Retina (tissue), 1 donor: ENCODE data around the gene MAPRE3.

Experiments
- DNase-seq: peaks from one replicate; pipeline ENCODE4 v3.0.0-alpha.2; 2016

Gene MAPRE3

DNA sequence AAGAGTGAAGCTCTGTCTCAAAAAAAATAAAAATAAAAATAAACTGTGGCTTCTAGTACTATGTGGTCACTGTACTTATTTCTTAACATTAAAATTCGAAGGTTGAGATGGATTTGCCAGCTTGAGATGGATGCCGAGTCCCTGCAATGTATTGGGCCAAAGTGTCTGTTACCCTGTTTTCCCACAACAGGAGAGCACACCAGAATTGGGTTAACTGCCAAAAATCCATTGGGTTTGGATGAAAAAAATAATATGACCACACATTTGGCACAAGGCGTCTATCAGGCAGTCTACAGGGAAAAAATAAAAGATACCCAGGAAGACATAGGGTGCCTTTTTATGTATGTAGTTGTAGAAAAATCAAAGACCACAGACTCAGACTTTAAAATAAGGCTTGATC lies 19.2 kb upstream of the MAPRE3 start:
- DNase-seq, result no peak

DNA sequence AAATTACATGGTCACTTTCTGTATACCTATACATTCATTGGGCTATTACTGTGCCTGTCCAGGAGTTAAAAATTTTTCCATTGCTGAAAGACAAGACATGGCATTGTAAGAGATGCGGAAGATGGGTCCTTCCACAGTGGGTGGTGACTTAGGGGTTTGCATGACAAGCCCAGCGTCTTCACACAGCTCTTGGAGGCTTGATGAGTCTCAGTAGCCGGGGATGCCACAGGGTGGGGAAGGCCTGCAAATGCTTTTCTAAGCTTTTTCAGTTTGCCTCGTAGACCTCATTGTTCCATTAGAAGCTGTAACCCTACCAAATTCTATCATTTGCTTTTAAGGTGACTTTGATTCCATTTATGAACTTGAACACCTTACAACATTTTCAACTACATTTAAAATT lies 18.1 kb upstream of the MAPRE3 start:
- DNase-seq, result no peak

DNA sequence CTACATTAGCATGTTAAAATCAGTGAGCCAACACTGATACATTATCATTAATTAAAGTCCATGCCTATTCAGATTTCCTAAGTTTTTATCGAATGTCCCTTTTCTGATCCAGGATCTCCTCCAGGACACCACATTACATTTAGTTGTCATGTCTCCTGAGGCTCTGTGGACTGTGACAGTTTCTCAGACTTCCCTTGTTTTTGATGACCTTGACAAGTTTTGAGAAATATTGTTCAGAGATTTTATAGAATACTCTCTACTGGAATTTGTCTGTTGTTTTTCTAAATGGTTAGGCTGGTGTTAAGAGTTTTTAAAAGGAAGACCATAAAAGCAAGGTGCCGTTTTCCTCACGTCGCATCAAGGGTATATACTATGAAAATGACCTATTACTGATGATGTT lies 16.3 kb upstream of the MAPRE3 start:
- no peak for DNase-seq

DNA sequence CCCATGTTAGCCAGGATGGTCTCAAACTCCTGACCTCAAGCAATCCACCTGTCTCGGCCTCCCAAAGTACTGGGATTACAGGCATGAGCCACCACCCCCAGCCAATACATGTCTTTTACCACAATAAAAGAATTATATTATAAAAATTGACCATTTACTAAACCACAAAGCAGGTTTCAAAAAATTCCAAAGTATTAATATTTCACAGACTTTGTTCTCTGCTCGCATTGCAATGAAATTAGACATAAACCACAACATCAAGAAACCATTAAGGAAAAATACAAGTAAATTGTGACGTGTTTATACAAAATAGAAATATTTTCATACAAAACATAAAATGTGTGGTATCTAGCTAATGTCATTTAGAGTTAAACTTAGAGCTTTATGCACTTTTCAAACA lies 13.4 kb upstream of the MAPRE3 start:
- DNase-seq, result no peak

DNA sequence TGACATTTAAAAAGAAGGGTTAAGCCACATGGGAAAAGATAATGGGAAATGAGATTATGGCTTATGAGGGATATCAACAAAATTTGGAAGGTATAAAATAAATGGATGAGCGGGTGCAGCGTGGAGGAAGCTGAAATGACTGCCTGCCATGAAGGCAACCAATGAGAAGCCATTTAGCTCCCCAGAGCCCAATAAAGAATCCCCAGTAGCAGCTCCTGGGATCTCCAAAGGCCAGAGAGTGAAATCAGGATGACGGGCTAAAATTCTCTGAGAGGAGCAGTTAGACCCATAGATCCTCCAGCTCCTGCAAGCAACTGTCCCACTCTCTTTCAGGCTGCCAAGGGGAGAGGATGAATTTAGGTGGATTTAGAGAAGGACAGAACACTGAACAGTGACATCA lies 12.9 kb upstream of the MAPRE3 start:
- no peak for DNase-seq

DNA sequence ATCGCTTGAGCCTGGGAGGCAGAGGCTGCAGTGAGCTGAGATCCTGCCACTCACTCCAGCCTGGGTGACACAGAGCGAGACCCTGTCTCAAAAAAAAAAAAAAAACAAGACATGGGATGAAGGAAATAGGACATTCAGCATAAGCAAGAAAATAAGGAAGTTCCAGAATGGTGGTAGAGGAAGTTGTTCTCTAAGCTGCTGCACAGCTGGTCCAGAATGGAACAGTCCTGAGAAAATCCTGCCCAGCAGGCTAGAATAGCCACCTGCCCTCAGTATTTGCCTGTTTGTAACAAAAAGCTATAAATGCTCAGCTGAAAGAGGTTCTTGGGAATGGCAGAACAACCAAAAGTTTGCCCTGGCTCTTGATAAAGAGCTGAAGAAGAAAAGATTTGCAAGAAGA lies 11.1 kb upstream of the MAPRE3 start:
- DNase-seq, result no peak

DNA sequence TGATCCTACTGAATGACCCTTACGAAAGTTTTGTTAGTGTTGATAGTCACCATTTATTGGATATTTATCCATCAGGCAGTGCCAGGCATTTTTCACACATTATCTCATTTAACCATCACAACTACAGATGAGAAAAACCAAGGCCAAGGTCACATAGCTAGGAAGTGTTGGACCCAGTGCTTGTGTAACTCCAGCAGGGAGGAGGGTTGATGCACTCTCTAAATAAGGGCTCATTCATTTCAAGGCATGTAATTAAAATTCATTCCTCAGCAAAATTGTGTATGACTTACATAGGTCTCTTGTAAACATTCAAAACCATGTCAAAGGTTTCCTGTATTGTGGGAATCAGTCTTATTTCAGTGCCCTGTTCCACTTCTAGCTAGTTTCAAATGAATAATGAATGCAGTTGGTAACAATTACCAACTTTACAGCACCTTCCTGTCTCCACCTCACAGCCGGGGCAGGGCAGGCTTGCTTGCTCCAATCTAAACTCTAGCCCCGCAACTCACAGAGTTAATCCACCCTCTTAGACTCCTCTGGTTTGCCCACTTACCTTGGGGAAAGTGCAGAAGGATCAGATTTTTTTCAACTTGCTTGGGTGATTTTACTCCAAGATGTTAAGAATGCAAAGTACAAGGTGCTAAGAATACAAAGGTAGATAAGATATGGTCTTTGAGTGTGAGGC lies 5.8 kb upstream of the MAPRE3 start:
- no peak for DNase-seq

DNA sequence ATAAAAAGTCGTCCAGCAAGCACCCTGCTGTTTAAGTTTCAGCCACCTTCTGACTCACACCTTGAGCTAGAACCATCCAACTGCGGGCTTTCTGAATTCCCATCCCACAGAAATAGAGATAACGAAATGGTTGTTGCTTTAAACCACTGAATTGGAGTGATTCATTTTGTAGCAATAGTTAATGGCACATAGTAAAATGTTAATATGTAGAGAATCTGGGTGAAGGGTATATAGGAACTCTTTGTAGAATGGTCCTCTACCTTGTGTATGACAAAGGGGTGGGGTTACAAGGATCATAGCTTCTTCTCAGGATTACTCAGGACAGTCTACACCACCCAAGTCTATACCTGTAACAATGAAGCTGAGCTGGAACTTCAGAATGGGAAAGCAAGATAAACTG lies 2.4 kb upstream of the MAPRE3 start:
- DNase-seq, result no peak

DNA sequence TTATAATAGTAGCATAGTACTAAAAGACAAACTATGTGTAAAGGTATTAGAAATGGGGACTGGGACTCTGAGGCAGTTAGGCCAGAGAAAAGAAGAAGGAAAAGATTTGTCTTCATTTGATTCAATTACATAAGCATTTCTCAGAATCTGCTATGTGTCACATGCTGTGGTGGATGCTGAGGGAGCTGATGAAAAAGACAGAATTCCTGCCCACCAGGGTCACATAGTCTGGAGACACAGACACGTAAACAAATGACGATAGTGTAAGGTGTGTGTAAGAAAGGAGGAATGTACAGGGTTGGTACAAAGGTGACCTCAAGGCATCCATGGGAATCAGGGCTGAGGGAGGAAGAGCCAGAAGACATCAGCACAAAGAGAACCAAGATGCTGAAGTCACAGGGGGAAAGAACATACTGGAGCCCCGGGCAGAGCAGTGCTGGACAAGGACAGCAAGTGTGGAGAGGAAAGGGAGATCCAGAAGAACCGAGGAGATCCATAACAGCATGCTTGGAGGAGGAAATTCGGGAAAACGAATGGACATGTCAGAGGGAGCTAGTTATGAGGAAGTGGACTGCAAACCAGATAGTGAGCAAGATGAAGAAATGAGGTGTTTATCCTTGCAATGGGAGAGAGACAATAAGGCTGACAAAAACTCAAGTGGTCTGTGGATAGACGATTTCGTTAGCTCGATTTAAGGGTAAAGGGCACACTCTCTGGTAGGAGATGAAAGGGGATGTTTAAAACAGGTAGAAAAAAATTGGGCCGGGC lies 1.2 kb upstream of the MAPRE3 start:
- DNase-seq, result no peak

DNA sequence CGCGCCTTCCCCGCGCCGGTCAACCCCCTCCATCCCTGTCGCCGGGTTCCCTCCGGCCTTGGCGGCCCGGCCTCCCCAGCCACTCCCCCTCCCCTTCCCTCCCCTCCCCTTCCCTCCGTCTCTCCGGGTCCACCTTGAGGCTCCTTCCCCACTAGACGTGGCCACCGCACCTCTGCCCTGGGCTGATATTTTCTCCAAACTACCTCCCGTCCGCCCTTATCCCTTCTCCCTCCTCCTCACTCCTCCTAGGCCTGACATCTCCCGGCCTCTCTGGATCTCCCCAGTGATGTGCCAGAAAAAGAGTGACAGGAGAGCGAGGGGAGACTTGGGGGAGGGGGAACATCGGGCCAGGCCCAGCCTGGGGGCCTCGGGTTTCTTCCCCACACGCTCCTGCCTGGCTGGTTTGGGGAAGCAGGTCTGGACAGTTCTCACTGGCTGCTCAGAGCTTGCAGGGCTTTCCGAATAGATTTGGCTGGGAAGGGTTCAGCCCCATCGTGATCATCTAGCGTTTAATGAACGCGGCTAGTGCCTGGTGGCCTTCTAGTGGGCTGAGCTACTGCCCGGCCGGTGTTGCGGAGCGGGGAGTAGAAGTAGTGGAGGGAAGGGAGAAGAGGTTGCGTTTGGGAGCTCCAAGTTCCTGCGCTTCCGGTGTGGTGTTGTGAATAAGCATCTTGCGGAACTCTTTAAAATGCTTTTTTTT lies 641 bp downstream of the MAPRE3 start:
- DNase-seq, result peak; percentile 78

DNA sequence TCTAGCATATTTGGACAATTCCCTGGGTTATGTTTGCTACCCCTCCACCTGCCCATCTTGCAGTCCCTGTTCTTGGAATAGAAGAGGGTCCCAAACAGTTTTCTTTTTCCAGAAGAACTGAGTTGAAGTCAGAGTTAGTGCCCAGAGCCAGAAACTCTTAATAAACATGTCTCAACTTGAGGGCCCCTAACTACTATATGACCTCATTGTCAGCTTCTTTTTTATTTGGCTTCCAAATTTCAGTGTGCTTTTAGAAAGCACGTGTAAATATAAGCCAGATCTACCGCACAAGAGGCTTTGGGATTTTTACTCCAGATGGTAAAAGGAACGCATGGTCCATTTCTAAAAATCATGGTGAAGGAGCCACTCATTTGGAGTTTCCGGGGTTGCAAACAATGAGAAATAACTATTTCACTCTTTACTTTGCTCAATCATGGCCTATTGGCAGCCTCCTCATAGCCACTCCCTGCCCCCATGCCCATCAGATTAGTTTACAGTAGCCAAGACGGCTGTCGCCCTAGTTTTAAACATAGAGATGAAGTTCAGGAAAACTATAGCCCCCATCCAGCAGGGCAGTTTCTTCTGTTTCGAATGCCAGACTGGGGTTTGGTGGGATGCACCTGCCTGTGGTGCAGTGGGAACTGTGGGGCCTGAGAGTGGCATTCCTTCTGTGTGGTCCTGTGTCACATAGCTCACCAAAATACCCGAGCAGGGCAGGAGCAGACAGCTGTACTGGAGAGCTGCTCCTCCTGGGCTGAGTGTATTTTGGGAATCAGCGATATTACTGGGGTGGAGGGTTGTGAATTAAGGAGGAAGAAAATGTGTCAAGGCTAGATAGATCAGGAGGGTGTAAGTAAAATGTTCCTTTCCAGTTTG lies 1.7 kb downstream of the MAPRE3 start:
- DNase-seq, result no peak

DNA sequence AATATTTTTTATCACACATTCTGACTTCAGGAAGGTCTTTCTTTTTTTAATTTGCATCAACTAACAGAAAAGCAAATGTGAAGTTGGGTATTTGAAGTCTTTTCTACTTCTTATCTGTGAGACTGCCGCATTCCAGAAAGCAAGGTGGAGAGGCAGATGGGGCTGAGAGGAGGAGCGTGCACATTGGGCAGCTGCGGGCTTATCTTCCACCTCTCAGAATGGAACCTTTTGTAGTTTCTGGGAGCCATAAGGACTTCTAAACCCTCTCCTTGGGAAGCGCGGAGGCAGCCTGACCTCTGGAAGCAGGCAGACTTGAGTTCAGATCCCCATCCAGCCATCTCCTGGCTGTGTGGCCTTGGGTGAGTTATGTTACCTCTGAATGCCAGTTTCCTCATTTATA lies 3.9 kb downstream of the MAPRE3 start:
- no peak for DNase-seq

DNA sequence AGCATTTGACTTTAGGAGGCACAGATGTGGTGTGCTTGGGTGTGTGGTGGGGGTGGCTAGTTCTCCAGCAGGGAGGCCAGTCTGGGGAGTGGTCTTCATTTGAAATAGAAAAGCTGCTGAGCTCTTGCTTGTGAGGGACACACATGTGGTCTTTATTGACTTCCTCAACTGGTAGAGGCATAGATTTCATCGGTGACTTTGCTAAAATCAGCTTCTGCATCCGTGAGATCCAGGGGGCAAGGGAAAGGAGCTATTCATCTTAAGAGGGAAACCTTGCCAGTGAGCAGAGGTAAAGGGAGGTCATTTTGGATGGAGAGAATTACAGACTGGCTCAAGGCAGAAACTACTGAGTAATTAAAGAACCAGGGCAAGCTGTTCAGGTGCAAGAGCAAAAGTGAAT lies 4.7 kb downstream of the MAPRE3 start:
- DNase-seq, result no peak

DNA sequence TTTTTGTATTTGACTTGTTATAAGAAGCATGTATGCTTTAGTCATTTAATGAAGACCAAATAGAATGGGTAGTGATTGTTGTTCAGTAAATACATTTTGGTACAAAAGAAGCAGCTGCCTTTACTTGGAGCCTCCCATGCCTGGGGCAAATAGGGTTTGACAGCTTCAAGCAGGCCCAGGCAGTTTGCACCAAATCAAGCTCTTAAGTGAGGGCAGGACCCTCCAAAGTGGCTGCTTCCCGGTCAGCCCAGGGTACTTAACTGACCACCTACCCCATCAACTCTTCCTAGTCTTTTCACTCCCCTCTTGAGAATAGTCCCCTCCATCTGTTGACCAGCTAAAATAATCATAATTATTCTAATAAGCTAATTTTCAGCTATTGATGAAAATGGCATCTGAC lies 5.2 kb downstream of the MAPRE3 start:
- no peak for DNase-seq

DNA sequence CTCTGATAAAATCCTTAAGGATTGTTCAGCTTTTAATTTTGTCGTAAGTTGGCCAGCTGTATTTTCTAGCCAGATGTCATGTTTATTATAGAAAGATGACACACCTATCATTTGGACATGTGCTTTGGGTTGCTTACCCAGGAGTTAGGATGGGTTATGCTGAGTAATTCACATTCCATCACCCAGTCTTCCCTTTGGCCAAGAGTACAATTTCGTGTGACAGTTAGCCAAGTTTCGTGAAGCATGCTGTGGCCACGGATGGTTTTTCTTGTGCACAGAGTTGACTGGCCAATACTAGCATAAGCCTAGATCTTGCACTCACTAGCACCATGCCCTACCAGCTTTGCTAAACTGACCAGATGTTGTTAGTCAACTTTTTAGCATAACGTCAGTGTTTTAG lies 5.8 kb downstream of the MAPRE3 start:
- no peak for DNase-seq

DNA sequence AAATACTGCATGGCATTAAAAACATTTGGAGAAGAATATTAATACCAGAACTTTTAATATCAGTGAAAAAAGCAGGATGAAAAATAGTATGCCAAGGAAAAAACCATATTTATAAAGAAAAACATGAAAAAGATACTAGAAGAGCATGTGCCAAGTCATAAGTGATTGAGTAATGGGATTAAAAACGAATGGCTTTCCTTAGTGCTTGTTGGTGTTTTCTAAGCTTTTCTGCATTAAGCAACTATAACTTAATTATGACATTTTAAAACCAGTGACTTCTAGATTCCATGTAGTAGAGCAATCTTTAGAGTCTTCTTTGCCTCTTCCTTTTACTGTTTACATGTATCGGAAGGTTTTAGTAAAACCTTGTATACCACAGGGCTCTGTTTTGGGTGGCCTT lies 6.6 kb downstream of the MAPRE3 start:
- no peak for DNase-seq

DNA sequence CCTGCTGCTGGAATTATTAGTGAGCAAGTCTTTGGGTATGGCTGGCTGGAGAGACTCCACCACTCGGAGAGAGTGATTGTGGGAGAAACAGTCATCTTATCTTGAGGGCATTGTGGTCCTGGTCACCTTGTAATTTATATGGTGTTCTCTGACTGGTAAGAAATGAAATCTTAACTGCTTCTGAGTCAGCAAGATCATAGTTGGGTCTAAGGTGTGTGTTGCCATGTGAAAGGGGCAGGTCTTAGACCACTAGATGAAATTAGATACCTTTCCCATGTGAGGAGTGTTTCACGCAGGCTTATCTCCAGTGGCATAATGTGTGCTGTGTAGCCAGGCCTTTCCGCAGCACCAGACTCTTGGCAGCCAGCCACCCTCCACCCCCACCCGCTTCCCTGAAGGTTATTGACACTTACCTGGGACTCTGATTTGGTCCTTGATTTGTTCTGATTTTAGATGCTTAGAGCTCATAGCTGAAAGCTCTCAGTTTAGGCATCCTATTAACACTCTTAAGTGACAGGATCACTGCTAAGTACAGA lies 7.7 kb downstream of the MAPRE3 start:
- DNase-seq, result no peak

DNA sequence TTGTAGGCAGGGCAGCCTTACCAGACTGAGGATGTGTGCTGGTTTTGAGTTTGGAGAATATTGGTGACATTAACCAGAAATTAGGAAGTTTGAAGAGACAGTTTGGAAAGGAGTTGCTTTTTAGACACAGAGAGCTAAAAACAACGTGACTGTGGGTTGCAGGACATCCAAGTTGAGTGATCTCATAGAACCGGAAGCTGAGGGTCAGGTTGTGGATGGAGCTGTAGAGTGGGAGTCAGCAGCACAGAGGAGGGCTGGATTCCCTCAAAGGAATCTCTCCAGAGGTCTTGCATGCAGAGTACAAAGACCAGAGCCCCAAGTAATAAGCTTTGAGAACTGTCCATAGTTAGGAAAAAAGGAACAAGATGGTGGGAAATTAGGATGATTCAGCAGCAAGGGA lies 9.3 kb downstream of the MAPRE3 start:
- no peak for DNase-seq

DNA sequence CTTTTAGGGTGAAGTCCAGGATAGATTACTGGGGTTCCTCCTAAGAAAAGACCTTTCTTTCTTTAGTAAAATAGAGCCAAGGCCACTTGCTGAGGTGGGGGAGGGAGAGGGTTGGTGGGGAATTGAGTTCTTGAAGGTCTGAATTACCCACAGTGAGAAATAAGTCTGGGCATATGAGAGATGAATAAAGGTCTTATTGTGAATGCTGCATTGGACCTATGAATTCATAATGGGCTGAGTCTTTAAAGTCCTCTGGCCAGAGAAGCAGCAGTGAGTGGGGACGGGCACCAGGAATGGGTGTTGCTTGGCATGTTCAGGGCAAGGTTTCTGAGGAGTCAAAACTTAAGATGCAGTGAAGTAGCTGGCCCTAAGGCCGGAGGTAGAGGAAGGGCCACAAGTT lies 10.5 kb downstream of the MAPRE3 start:
- DNase-seq, result no peak

DNA sequence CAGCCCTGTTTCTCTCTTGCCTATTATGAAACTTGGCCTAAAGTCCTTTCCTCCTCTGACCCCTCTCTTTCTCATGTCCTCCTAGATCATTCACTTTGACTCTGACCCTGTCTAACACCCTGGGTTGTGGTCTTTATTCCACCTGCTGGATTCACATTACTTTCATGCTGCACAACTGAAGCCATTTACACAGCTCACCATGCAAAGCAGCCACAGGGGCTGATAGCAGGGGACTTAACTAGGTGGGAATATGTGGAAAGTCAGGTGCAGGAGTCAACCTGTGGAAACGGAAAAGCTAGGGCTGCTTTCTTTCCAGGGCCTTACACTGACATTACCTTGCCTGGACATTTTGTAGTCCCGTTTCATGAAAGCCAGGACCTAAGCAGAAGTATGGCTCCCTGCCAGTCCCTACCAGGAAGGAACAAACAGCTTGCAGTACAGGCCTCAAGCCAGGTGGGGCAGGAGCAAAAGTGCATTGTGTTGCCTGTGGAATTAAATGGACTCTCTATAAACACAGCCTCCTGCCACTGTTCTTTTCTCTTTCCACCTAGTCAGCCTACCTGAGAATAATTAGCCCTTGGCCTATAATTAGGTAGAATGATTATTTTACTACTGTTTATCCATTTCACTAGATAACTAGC lies 11.8 kb downstream of the MAPRE3 start:
- DNase-seq, result no peak

DNA sequence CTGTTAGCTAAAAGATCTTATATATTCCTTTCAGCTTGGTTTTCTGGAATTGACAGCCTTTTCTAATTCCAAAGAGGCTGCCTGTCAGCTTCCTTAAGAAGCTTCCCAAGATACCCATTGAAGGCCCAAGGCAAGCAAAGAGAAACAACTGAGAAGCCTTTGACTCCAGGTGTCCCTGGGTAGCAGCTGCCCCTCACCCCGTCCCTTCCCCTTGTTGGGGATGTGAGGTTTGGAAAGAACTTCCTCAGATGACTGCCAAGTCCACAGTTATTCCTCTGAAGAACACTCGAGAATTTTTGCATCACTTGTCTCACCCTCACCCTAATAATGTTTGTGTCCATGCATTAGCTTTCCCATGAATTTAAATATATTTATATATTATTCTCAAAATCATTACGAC lies 13.3 kb downstream of the MAPRE3 start:
- DNase-seq, result no peak

DNA sequence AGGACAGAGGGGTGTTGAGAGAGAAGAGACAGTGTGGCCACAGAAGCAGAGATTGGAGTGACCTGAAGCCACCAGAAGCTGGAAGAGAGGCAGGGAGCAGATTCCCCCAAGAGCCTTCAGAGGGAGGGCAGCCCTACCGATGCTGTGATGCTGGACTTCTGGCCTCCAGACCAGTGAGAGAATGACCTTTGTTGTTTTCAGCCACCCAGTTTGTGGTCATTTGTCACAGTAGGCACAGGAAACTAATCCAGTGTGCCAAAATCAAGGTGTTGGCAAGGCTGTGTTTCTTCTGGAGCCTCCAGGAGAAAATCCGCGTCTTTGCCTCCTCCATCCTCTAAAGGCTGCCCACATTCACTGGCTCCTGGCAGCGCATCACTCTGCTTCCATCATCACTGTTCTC lies 15.4 kb downstream of the MAPRE3 start:
- DNase-seq, result no peak
